ENCODE data around the gene PAM.

The PAM gene

DNA sequence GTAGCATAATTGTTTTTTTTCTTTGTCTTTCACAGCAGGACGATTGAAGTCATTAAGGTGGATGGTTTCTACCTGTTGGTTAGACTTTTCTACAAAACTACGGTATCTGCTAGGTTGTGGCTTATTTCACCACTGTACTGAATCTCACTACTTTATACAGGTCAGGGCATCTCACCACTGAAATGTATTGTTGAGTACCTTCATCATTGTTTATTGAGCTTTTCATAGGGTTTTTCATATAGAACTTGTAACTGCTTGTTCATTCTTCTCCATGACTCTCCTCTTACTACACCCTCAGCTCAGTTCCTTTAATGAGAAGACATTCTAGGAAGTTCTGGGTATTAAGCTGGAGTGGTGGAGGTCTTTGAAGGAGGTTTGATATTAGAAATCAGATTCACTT lies 75.1 kb downstream of the PAM start:
- no peak overlapping the region for H3K4me3 ChIP-seq (ENCODE audit: insufficient read length, low read depth)
- H3K9ac ChIP-seq (ENCODE audit: insufficient read length, low read depth): no peak overlapping the region
- no peak for DNase-seq (ENCODE audit: low read depth, low spot score)
- no peaks in the 10 kb centered on the region for H3K27me3 ChIP-seq (ENCODE audit: insufficient read depth, insufficient read length)
- H3K36me3 ChIP-seq (ENCODE audit: insufficient read depth, insufficient read length, low read length): no peaks in the 10 kb centered on the region
- H3K4me1 ChIP-seq (ENCODE audit: insufficient read depth, insufficient read length): no peaks in the 10 kb centered on the region
- no peaks in the 10 kb centered on the region for H3K9me3 ChIP-seq (ENCODE audit: insufficient read depth, low read length)
- no peak for TF ChIP-seq SUZ12 (IDR thresholded peaks at IDR 0.05; ENCODE audit: extremely low read depth, insufficient read depth, insufficient read length)
- TF ChIP-seq YY1 (IDR thresholded peaks at IDR 0.05; ENCODE audit: insufficient read depth, insufficient read length): no peak

DNA sequence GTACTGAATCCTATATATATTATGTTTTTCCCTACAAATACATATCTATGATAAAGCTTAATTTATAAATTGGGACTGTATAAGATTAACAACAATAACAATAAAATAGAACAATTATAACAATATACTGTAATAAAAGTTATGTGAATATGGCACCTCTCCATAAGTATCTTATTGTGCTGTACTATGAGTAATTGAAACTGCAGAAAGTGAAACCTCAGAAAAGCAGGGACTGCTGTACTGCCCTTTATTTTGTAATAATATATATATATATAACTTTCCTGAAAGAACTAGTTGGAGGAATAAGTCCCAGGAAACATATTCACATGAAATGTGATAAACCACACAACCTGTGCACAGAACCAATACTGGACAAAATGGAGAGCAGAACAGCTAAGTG lies 77.3 kb downstream of the PAM start:
- no peak for TF ChIP-seq ZNF274 (IDR thresholded peaks at IDR 0.05; ENCODE audit: low read depth, low read length)
- TF ChIP-seq YY1 (IDR thresholded peaks at IDR 0.05; ENCODE audit: insufficient read depth, insufficient read length): no peak
- no peak for TF ChIP-seq SUZ12 (IDR thresholded peaks at IDR 0.05; ENCODE audit: extremely low read depth, insufficient read depth, insufficient read length)
- H3K4me1 ChIP-seq (ENCODE audit: insufficient read depth, insufficient read length): no peaks in the 10 kb centered on the region
- no peak overlapping the region for H3K9ac ChIP-seq (ENCODE audit: insufficient read length, low read depth)
- no peaks in the 10 kb centered on the region for H3K9me3 ChIP-seq (ENCODE audit: insufficient read depth, low read length)
- no peak for DNase-seq (ENCODE audit: low read depth, low spot score)
- no peak overlapping the region for H3K4me3 ChIP-seq (ENCODE audit: insufficient read length, low read depth)
- H3K36me3 ChIP-seq (ENCODE audit: insufficient read depth, insufficient read length, low read length): no peaks in the 10 kb centered on the region
- no peaks in the 10 kb centered on the region for H3K27me3 ChIP-seq (ENCODE audit: insufficient read depth, insufficient read length)

- Histone ChIP-seq H3K27me3 (ENCODE audit: insufficient read depth, insufficient read length) (no peaks in the 10 kb centered on the region), H3K9me3 (ENCODE audit: insufficient read depth, low read length) (no peaks in the 10 kb centered on the region), H3K4me3 (ENCODE audit: insufficient read length, low read depth) (no peak overlapping the region), H3K36me3 (ENCODE audit: insufficient read depth, insufficient read length, low read length) (no peaks in the 10 kb centered on the region), H3K4me1 (ENCODE audit: insufficient read depth, insufficient read length) (no peaks in the 10 kb centered on the region), H3K9ac (ENCODE audit: insufficient read length, low read depth) (no peak overlapping the region)
- no peak for DNase-seq (ENCODE audit: low read depth, low spot score)
- TF ChIP-seq SUZ12 (IDR thresholded peaks at IDR 0.05; ENCODE audit: extremely low read depth, insufficient read depth, insufficient read length) (no peak), ZNF274 (IDR thresholded peaks at IDR 0.05; ENCODE audit: low read depth, low read length) (no peak), YY1 (IDR thresholded peaks at IDR 0.05; ENCODE audit: insufficient read depth, insufficient read length) (no peak)
These were observed 78.0 kb downstream of the PAM start for GRCh38 chr5:102833146-102833545.

GRCh38 chr5:102834438-102834964 lies 79.4 kb downstream of the PAM start:
- no peak for DNase-seq (ENCODE audit: low read depth, low spot score)
- no peaks in the 10 kb centered on the region for H3K4me1 ChIP-seq (ENCODE audit: insufficient read depth, insufficient read length)
- no peak overlapping the region for H3K4me3 ChIP-seq (ENCODE audit: insufficient read length, low read depth)
- H3K9ac ChIP-seq (ENCODE audit: insufficient read length, low read depth): no peak overlapping the region
- no peaks in the 10 kb centered on the region for H3K36me3 ChIP-seq (ENCODE audit: insufficient read depth, insufficient read length, low read length)
- H3K27me3 ChIP-seq (ENCODE audit: insufficient read depth, insufficient read length): no peaks in the 10 kb centered on the region
- no peaks in the 10 kb centered on the region for H3K9me3 ChIP-seq (ENCODE audit: insufficient read depth, low read length)
- TF ChIP-seq YY1 (IDR thresholded peaks at IDR 0.05; ENCODE audit: insufficient read depth, insufficient read length): no peak
- TF ChIP-seq ZNF274 (IDR thresholded peaks at IDR 0.05; ENCODE audit: low read depth, low read length): no peak
- no peak for TF ChIP-seq SUZ12 (IDR thresholded peaks at IDR 0.05; ENCODE audit: extremely low read depth, insufficient read depth, insufficient read length)

- TF ChIP-seq ZNF274 (IDR thresholded peaks at IDR 0.05; ENCODE audit: low read depth, low read length): no peak
- TF ChIP-seq YY1 (IDR thresholded peaks at IDR 0.05; ENCODE audit: insufficient read depth, insufficient read length): no peak
- TF ChIP-seq SUZ12 (IDR thresholded peaks at IDR 0.05; ENCODE audit: extremely low read depth, insufficient read depth, insufficient read length): no peak
- no peaks in the 10 kb centered on the region for H3K36me3 ChIP-seq (ENCODE audit: insufficient read depth, insufficient read length, low read length)
- no peak for DNase-seq (ENCODE audit: low read depth, low spot score)
- no peak overlapping the region for H3K4me3 ChIP-seq (ENCODE audit: insufficient read length, low read depth)
- H3K27me3 ChIP-seq (ENCODE audit: insufficient read depth, insufficient read length): no peaks in the 10 kb centered on the region
- H3K4me1 ChIP-seq (ENCODE audit: insufficient read depth, insufficient read length): no peaks in the 10 kb centered on the region
- no peaks in the 10 kb centered on the region for H3K9me3 ChIP-seq (ENCODE audit: insufficient read depth, low read length)
- no peak overlapping the region for H3K9ac ChIP-seq (ENCODE audit: insufficient read length, low read depth)
These were observed 80.6 kb downstream of the PAM start for GRCh38 chr5:102835717-102836116.

DNA sequence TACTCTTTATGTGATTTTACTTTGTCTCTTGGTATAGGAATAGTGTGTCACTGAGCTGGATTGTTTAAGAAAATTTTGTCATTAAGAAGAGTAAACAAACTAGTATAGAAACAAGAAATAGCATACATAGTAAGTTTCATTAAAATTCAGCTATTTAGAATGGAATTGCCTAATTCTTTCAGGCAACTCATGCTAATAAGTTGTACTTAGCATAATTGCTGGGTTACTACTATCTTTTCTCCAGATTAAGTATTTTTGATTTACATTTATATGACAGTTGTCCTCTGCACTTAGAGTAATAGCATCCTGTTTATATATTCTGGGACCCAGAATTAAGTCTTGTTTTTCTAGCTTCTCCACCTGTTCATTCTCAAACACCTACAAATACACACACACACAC lies 85.9 kb downstream of the PAM start:
- Histone ChIP-seq H3K9me3 (ENCODE audit: insufficient read depth, low read length) (no peaks in the 10 kb centered on the region), H3K36me3 (ENCODE audit: insufficient read depth, insufficient read length, low read length) (no peaks in the 10 kb centered on the region), H3K9ac (ENCODE audit: insufficient read length, low read depth) (no peak overlapping the region), H3K4me1 (ENCODE audit: insufficient read depth, insufficient read length) (no peaks in the 10 kb centered on the region), H3K27me3 (ENCODE audit: insufficient read depth, insufficient read length) (no peaks in the 10 kb centered on the region), H3K4me3 (ENCODE audit: insufficient read length, low read depth) (no peak overlapping the region)
- TF ChIP-seq SUZ12 (IDR thresholded peaks at IDR 0.05; ENCODE audit: extremely low read depth, insufficient read depth, insufficient read length): no peak
- no peak for TF ChIP-seq ZNF274 (IDR thresholded peaks at IDR 0.05; ENCODE audit: low read depth, low read length)
- TF ChIP-seq YY1 (IDR thresholded peaks at IDR 0.05; ENCODE audit: insufficient read depth, insufficient read length): no peak
- no peak for DNase-seq (ENCODE audit: low read depth, low spot score)

GRCh38 chr5:102843997-102844396 lies 88.9 kb downstream of the PAM start:
- Histone ChIP-seq H3K4me1 (ENCODE audit: insufficient read depth, insufficient read length) (no peaks in the 10 kb centered on the region), H3K9ac (ENCODE audit: insufficient read length, low read depth) (no peak overlapping the region), H3K4me3 (ENCODE audit: insufficient read length, low read depth) (no peak overlapping the region), H3K9me3 (ENCODE audit: insufficient read depth, low read length) (no peaks in the 10 kb centered on the region), H3K27me3 (ENCODE audit: insufficient read depth, insufficient read length) (no peaks in the 10 kb centered on the region), H3K36me3 (ENCODE audit: insufficient read depth, insufficient read length, low read length) (no peaks in the 10 kb centered on the region)
- TF ChIP-seq ZNF274 (IDR thresholded peaks at IDR 0.05; ENCODE audit: low read depth, low read length) (no peak), SUZ12 (IDR thresholded peaks at IDR 0.05; ENCODE audit: extremely low read depth, insufficient read depth, insufficient read length) (no peak), YY1 (IDR thresholded peaks at IDR 0.05; ENCODE audit: insufficient read depth, insufficient read length) (no peak)
- DNase-seq (ENCODE audit: low read depth, low spot score): no peak
